ENCODE data around the gene MICU1. TPM values are rescaled to one million over a fixed set of nuclear protein-coding genes. Genes with fewer than 3 reads are reported as not detected.

The MICU1 gene
- total RNA-seq, 2 donors from 2014 or later: 42.8 to 49.6 TPM

DNA sequence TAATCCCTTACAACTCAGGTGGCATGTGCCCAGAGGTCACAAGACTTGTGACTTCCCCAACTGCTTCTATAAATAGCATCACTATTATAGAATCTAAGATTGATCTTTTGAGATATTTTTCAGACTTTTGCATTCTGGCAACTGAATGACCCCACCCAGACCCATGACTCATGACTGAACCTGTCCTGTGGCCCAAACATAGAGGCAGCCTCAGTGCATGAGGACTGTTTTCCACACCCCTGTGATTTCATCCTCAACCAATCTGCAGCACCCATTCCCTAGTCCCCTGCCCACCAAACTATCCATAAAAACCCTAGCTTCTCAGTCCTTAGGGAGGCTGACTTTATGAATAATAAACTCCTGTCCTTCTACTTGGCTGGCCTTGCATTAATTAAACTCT is 84.5 kb downstream of the MICU1 start:
- Mint-ChIP-seq H3K9me3 (peaks cover 0 to 9% of the 10 kb centered on the region in 2 donors), H3K27ac (no peak overlapping the region), H3K36me3 (peaks cover 30 to 38% of the 10 kb centered on the region in 2 donors)
- ATAC-seq: no peak
- no peak for DNase-seq (ENCODE audit: low spot score in 2 of 2)

DNA sequence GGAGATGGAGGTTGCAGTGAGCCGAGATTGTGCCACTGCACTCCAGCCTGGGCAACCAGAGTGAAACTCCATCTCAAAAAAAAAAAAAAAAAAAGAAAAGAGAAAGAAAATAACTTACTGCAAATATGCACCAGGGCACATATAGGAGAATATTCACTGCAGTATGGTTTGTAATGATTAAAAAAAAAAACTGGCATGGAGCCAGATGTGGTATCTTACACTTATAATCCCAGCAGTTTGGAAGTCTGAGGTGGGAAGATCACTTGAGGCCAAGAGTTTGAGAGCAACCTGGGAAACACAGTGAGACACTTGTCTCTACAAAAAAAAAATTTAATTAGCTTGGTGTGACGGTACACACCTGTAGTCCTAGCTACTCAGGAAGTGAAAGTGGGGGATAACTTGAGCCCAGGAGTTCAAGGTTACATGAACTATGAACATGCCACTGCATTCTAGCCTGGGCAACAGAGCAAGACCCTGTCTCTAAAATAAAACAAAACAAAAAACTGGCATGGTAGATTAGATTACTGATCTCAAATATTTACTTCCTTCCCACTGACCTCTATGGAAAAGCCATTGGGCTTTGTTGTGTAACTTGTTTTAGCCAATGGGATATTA is 85.6 kb downstream of the MICU1 start:
- Mint-ChIP-seq H3K36me3 (peaks cover 30 to 38% of the 10 kb centered on the region in 2 donors), H3K27ac (no peak overlapping the region), H3K9me3 (peaks cover 0 to 9% of the 10 kb centered on the region in 2 donors)
- ATAC-seq (no peak), DNase-seq (ENCODE audit: low spot score in 2 of 2) (no peak)

DNA sequence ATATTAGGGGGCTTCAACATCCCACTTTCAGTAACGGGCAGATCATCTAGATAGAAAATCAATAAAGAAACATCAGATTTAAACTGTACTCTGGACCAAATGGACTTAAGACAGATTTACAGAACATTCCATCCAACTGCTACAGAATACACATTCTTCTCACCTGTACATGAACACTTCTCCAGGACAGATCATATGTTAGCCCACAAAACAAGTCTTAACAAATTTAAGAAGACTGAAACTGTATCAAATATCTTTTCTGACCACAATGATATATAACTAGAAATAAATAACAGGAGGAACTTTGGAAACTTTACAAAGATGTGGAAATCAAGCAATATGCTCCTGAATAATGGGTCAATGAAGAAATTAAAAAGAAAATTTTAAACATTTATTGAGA is 86.7 kb downstream of the MICU1 start:
- no peak for ATAC-seq
- H3K27ac Mint-ChIP-seq: no peak overlapping the region
- peaks cover 20 to 26% of the 10 kb centered on the region in 2 donors for H3K36me3 Mint-ChIP-seq
- peaks cover 0 to 9% of the 10 kb centered on the region in 2 donors for H3K9me3 Mint-ChIP-seq
- no peak for DNase-seq (ENCODE audit: low spot score in 2 of 2)

DNA sequence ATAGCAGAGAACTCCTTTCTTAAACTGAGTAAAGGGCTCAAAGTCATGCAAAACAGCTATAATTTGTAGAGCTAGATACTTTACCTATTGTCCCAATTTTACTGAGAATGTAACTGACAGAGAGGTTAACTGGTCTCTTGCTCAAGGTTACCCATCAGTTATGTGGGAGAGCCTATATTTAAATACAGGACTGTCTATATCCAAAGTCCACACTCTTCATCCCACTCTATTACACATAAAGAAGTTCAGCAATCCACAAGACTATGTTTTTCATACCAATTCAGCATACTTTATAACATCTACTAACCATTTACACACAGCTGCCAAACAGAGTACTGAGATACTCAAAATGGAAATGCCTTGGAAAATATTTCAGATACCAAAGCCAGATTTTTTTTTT is 100.2 kb downstream of the MICU1 start:
- H3K27ac Mint-ChIP-seq: peak overlapping the region in 1 of 2 donors; percentile 65
- DNase-seq (ENCODE audit: low spot score in 2 of 2): no peak
- ATAC-seq: no peak
- H3K36me3 Mint-ChIP-seq: no peaks in the 10 kb centered on the region
- H3K9me3 Mint-ChIP-seq: no peaks in the 10 kb centered on the region

DNA sequence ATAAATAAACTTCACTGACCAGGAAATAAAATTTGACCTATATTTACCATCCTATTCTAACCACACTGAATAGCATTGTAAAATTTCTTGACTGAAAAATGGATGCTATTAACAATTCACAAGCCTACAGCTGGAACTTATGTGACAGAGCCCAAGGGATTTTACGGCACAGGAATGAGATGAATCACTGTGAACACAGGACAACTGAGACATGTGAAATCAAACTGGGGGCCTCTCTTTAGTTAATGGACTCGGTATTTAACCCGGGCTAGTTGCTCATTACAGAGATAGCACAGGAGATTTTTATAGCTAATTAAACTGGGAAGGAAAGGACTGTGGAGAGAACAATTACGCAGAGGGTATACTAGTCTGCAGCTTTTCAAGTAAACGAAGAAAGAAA is 100.6 kb downstream of the MICU1 start:
- H3K27ac Mint-ChIP-seq: no peak overlapping the region
- DNase-seq (ENCODE audit: low spot score in 2 of 2): no peak
- ATAC-seq: no peak
- H3K9me3 Mint-ChIP-seq: no peaks in the 10 kb centered on the region
- no peaks in the 10 kb centered on the region for H3K36me3 Mint-ChIP-seq

DNA sequence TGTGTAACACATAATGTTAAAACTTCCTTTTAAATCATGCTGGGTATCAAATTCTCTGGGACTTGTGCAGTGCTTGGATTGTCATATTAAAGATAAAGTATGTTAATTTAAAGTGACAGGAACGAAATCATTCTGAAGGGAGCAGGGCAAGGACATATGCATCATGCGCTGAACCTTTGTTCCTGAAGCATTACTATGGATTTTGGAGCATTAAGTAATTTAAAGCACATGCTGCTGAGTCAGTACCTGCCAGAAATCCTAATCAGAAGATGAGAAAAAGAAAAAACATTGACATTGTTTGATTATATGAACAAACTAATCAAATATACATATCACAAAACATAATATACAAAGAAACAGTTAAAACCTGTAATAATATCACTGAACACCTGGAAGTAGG is 101.4 kb downstream of the MICU1 start:
- Mint-ChIP-seq H3K9me3 (no peaks in the 10 kb centered on the region), H3K27ac (no peak overlapping the region), H3K36me3 (no peaks in the 10 kb centered on the region)
- ATAC-seq (no peak), DNase-seq (ENCODE audit: low spot score in 2 of 2) (no peak)

DNA sequence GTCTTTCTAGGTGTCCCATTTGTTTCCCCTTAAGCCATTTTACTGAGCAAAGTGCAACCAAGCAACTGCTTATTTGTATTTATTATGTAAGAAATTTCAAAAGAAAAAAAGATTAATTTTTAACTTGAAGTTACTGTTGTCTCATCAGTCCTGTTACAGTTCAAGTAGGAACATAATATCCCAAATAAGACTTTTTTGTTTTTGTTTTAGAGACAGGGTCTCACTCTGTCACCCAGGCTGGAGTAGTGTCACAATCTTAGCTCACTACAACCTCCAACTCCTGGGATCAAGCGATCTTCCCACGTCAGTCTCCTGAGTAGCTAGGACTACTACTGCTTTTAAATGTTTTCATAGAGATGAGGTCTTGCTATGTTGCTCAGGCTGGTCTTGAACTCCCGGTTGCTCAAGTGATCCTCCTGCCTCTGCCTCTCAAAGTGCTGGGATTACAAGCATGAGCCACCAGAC is 101.9 kb downstream of the MICU1 start:
- DNase-seq (ENCODE audit: low spot score in 2 of 2): no peak
- no peak overlapping the region for H3K27ac Mint-ChIP-seq
- ATAC-seq: no peak
- no peaks in the 10 kb centered on the region for H3K9me3 Mint-ChIP-seq
- no peaks in the 10 kb centered on the region for H3K36me3 Mint-ChIP-seq

DNA sequence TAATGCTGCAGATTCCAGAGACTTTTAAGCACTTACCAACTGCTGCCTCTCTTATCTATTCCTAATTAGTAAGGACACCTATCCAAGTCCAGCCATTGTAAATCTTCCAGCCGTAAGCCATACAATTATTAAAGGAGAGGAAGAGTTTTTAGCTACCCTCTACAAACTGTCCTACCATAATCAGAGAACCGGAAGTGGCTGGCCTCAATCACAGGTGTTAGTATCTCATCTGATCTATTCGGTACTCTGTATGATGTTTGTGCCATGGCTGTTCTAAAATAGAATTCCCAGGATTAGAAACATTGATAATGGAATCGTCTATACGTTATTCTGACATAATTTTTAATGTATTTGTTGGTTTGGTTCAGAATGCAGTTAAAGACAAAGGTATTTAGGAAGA is 102.8 kb downstream of the MICU1 start:
- no peak for DNase-seq (ENCODE audit: low spot score in 2 of 2)
- Mint-ChIP-seq H3K36me3 (no peaks in the 10 kb centered on the region), H3K9me3 (no peaks in the 10 kb centered on the region), H3K27ac (no peak overlapping the region)
- no peak for ATAC-seq

DNA sequence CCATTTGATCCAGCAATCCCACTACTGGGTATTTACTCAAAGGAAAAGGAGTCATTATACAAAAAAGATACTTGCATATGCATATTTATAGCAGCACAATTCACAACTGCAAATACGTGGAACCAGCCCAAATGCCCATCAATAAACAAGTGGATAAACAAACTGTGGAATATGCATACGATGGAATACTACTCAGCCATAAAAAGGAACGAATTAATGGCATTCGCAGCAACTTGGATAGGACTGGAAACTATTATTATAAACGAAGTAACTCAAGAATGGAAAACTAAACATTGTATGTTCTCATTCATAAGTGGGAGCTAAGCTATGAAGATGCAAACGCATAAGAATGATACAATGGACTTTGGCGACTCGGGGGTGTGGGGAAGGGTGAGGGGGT is 108.6 kb downstream of the MICU1 start:
- ATAC-seq (no peak), DNase-seq (ENCODE audit: low spot score in 2 of 2) (no peak)
- Mint-ChIP-seq H3K9me3 (peaks cover 7 to 10% of the 10 kb centered on the region in 2 donors), H3K36me3 (peaks cover 14 to 18% of the 10 kb centered on the region in 2 donors), H3K27ac (no peak overlapping the region)

DNA sequence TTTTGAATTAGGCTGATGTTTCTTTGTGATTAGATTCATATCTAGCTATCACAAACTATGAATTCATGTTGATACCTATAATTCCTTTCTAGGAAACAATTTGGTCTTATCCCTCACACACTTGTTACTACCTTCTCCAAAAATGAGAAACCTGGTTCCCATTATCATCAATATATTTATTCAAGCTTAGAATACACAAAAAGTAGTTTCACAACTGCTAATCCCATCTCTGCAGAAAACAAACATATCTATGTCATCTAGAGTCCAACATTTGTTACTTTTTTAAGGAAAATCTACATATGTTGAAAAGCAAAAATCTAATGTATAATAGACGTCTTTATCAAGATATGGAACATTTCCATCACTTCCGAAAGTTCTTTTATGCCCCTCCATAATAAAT is 110.4 kb downstream of the MICU1 start:
- no peak for ATAC-seq
- peaks cover 7 to 10% of the 10 kb centered on the region in 2 donors for H3K9me3 Mint-ChIP-seq
- no peak overlapping the region for H3K27ac Mint-ChIP-seq
- peaks cover 14 to 18% of the 10 kb centered on the region in 2 donors for H3K36me3 Mint-ChIP-seq
- DNase-seq (ENCODE audit: low spot score in 2 of 2): no peak

DNA sequence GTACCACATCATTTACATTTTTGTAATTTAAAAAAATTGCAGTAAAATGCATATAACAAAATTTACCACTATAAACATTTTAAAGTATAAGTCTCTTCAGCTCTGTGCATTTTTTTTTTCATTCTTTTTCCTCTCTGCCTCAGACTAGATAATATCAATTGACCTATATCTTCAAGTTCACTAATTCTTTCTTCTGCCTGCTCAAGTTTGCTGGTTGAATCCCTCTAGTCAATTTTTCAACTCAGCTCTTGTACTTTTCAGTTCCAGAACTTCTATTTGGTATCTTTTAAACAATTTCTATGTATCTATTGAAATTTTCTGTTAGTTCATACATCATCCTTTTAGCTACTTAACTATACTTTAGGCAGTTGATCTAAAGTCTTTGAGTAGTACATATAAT is 112.0 kb downstream of the MICU1 start:
- no peak overlapping the region for H3K27ac Mint-ChIP-seq
- H3K9me3 Mint-ChIP-seq: peaks cover 7 to 10% of the 10 kb centered on the region in 2 donors
- ATAC-seq (no peak), DNase-seq (ENCODE audit: low spot score in 2 of 2) (no peak)
- H3K36me3 Mint-ChIP-seq: peaks cover 14 to 18% of the 10 kb centered on the region in 2 donors

DNA sequence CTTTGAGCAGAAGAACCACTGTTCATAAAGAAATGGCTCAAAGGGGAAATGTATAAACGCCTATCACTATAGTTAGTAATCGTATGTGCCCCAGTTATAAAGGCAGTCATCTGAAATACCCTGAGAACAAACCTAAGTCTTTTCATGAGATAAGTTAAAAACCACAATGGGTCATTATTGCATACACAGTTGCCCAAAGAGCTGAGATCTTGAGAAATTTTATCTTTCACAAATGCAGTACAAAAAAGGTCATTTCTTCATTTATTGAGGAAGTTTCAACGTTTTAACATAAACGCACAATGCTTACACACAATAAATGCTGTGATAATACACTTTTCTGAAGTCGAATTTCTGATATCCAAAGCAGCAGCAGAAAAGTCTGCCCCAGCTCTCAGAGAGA is 114.4 kb downstream of the MICU1 start:
- DNase-seq (ENCODE audit: low spot score in 2 of 2): no peak
- Mint-ChIP-seq H3K9me3 (peaks cover 3 to 5% of the 10 kb centered on the region in 2 donors), H3K36me3 (peaks cover 6 to 12% of the 10 kb centered on the region in 2 donors), H3K27ac (no peak overlapping the region)
- no peak for ATAC-seq

DNA sequence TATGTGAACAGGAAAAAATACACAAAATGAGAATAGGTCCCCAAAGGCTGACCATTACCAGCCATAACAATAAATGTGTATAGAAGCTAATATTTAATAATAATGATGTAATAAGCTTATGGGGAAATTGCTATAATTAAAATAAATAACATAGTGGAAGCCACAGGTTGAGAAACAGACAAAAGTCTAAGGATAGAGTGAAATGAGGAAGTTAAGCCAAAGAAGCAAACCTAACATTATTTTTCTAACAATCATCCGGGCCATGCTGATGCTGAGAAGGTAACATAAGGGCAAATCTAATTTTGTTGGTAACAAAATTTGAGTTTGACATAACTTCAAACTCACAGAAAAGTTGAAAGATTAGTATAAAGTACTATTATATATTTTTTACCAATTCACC is 115.9 kb downstream of the MICU1 start:
- H3K36me3 Mint-ChIP-seq: peaks cover 8 to 14% of the 10 kb centered on the region in 2 donors
- DNase-seq (ENCODE audit: low spot score in 2 of 2) (no peak), ATAC-seq (no peak)
- H3K27ac Mint-ChIP-seq: no peak overlapping the region
- peaks cover 4 to 6% of the 10 kb centered on the region in 2 donors for H3K9me3 Mint-ChIP-seq

DNA sequence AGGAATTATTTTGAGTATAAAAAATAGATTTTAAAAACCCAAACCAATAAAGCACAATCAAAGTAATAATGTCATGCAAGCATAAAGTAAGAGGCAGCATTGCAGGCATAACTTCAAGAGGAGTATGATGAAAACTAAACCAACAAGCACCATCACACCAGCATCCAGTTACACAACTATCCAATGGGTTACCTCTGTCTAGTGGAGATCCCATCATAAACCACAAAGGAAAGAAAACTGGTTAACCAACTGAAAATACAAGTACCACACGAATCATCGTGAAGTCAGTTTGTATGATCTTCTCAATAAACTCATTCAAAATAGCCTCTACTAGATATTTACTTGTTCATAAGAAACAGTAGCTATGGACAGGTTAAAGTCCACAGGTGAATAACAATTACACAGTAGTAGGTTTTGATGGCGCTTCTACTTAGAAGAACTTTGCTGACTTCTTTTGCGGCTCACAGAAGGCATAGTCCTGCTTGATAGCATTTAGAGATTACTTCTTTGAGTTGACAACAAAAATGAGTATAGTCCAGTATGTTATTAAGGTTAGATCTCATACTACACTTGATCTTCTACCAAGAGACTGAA is 116.6 kb downstream of the MICU1 start:
- no peak for DNase-seq (ENCODE audit: low spot score in 2 of 2)
- no peak overlapping the region for H3K27ac Mint-ChIP-seq
- peaks cover 5 to 9% of the 10 kb centered on the region in 2 donors for H3K9me3 Mint-ChIP-seq

DNA sequence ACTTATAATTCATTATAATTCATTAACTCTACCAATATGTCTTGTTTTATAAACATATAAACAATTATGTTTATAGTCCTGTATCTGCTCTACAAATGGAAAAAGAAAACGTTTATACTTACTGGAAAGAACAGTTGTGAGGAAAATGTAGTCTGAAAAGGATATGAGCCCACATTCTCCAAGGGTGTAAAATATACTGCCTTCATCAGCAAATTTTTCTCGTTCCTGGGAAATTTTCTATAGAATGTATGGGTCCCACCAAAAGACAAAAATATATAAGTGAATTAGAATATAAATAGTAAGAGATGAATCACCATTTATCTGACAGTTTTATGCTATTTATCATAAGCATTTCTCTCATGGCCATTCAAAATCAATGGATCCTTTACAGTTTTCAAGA is 117.8 kb downstream of the MICU1 start:
- DNase-seq (ENCODE audit: low spot score in 2 of 2) (no peak), ATAC-seq (no peak)
- Mint-ChIP-seq H3K36me3 (peaks cover 17 to 20% of the 10 kb centered on the region in 2 donors), H3K27ac (no peak overlapping the region), H3K9me3 (peaks cover 5 to 7% of the 10 kb centered on the region in 2 donors)

More for the DNA sequence above, 116.6 kb downstream of the MICU1 start:
- ATAC-seq: peak; percentile 52 to 78
- H3K36me3 Mint-ChIP-seq: peaks cover 12 to 13% of the 10 kb centered on the region in 2 donors

DNA sequence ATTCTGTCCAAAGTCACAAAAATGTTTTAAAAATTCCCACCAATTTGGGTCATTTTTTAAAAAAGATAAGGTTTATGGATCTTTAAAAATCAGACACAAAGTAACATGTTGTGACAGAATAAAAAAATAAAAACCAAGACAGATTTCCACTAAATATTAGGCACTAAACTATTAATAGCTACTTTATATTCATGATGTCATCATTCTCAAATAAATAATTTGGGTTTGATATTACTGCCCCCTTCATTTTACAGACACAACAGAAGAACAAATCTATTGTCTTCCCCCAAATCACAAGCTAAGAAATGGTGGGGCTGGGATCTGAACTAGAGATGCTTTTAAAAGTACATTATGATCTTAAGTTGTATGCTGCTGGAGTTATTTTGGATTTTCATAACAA is 119.4 kb downstream of the MICU1 start:
- ATAC-seq (no peak), DNase-seq (ENCODE audit: low spot score in 2 of 2) (no peak)
- H3K36me3 Mint-ChIP-seq: peaks cover 17 to 24% of the 10 kb centered on the region in 2 donors

DNA sequence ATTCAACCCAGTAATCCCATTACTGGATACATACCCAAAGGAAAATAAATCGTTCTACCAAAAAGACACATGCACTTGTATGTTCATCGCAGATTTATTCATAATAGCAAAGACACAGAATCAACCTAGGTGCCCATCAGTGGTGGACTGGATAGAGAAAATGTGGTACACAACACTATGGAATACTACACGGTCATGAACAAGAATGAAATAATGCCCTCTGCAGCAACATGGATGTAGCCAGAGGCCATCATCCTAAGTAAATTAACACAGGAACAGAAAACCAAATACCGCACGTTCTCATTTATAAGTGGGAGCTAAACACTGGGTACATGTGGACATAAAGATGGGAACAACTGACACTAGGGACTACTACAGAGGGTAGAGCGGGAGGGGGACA is 120.4 kb downstream of the MICU1 start:
- Mint-ChIP-seq H3K9me3 (peaks cover 5 to 7% of the 10 kb centered on the region in 2 donors), H3K27ac (no peak overlapping the region), H3K36me3 (peaks cover 17 to 24% of the 10 kb centered on the region in 2 donors)
- ATAC-seq: no peak
- no peak for DNase-seq (ENCODE audit: low spot score in 2 of 2)

More for the DNA sequence above, 119.4 kb downstream of the MICU1 start:
- Mint-ChIP-seq H3K27ac (no peak overlapping the region), H3K9me3 (peaks cover 5 to 7% of the 10 kb centered on the region in 2 donors)
